ENCODE data around the gene ANKS1A.

- TF ChIP-seq CTCF (IDR thresholded peaks at IDR 0.05; ENCODE audit: low read length): no peak
- no peak for TF ChIP-seq EZH2phosphoT487 (IDR thresholded peaks at IDR 0.05; ENCODE audit: low read length)
- no peak for TF ChIP-seq EZH2 (optimal IDR thresholded peaks at IDR 0.05; ENCODE audit: low read depth, low read length)
Observed at GRCh38 chr6:34888514-34888856, 570 bp upstream of the ANKS1A start.

Measured in MM.1S (cell line).